ENCODE results near the gene COX7B2. TPM values are rescaled to one million over a fixed set of nuclear protein-coding genes. Genes with fewer than 3 reads are reported as not detected.

Gene COX7B2
- total and polyA plus RNA-seq, 2 of the 13 experiments (the other 11 are each of a cell fraction or from before 2014, with no cell fraction given): not detected

DNA sequence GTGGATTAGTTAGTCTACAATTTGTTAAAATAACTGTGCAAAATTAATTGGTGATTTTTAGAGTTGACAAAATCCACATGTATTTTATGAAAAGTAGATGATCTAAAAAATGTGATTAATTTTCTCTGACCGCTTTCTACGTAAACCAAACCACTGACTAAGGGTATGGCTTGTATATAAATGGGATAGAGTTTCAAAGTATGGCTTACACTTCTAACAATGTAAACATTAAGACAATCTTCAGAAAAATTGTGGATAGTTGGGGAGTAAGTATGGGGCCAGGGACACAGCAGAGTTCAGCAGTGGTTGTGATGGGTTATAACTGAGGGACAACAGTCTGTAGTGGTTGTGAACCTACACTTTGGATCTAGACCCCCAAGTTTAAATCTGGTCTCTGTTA is 44.5 kb upstream of the COX7B2 start:
- Histone ChIP-seq H3K79me2 (ENCODE audit: insufficient read depth, low read length) (no peaks in the 10 kb centered on the region), H3K4me1 (ENCODE audit: insufficient read depth, low read length) (no peaks in the 10 kb centered on the region), H3K4me3 (replicated peaks in 1 of 3; ENCODE audit: insufficient read depth in 1 of 3, low read depth in 2 of 3, low read length in 3 of 3) (no peak overlapping the region), H3K27me3 (ENCODE audit: control insufficient read depth in 1 of 2, insufficient read depth in 2 of 2, low read length in 2 of 2) (no peaks in the 10 kb centered on the region), H2AFZ (ENCODE audit: low read length) (no peak overlapping the region), H4K20me1 (ENCODE audit: insufficient read depth, low read length) (no peaks in the 10 kb centered on the region), H3K4me2 (ENCODE audit: low read depth, low read length) (no peak overlapping the region), H3K9ac (ENCODE audit: insufficient read depth, low read depth, low read length) (no peak overlapping the region), H3K27ac (ENCODE audit: extremely low read length, insufficient read depth, low read length) (no peak overlapping the region), H3K9me3 (ENCODE audit: low read length) (no peaks in the 10 kb centered on the region), H3K36me3 (replicated peaks in 1 of 2; ENCODE audit: control insufficient read depth in 1 of 2, insufficient read depth in 2 of 2, low read length in 2 of 2) (no peaks in the 10 kb centered on the region)
- BruUV-seq (replicated peaks): no TSS peak
- TF ChIP-seq ISX (CRISPR knock-in tag; conservative IDR thresholded peaks at IDR 0.05) (no peak), ZNF510 (CRISPR knock-in tag; IDR thresholded peaks at IDR 0.05; ENCODE audit: low read depth) (no peak), ONECUT2 (CRISPR knock-in tag; IDR thresholded peaks at IDR 0.05) (no peak)
- ChIA-PET POLR2A (no interaction called here), CTCF (ENCODE audit: low intra/inter-chr PET ratio, low total read pairs) (no interaction called here)
- DNase-seq (ENCODE audit: low spot score) (no peak), FAIRE-seq (no peak), ATAC-seq (no peak)
- in situ Hi-C loops (cut with HindIII; ENCODE audit: extremely low pct_ligation_motif_present, low pct_unique_long_range_greater_than_20kb): no loop called here
- WGBS (ENCODE audit: low lambda C conversion rate): 43% methylated on average over 2 of the region's 2 CpGs
- intact Hi-C loops (cut with micrococcal nuclease; ENCODE audit: unreplicated experiment): no loop called here

DNA sequence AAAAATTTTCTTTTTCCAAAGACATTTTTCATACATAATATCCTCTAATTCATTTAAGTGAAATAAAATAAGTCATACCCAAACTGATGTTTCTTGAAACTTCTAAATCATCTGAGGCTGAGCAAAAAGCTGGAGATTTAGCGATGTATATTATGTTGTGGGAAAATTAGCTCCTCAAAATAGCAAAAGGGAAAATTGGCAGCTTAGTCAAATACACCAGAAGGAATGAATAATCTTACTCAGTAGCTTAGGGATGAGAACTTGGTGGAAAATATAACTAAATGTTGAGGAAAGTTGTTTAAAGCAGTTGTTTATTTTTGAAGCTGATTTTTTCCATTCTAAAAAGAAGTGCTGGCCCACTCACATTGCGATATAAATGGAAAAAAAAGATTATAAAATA is 43.4 kb upstream of the COX7B2 start:
- ATAC-seq: no peak
- no peaks in the 10 kb centered on the region for H3K36me3 ChIP-seq (replicated peaks in 1 of 2; ENCODE audit: control insufficient read depth in 1 of 2, insufficient read depth in 2 of 2, low read length in 2 of 2)
- H3K9me3 ChIP-seq (ENCODE audit: low read length): no peaks in the 10 kb centered on the region
- 39% methylated on average over 2 of the region's 2 CpGs for WGBS (ENCODE audit: low lambda C conversion rate)
- H3K4me3 ChIP-seq (replicated peaks in 1 of 3; ENCODE audit: insufficient read depth in 1 of 3, low read depth in 2 of 3, low read length in 3 of 3): no peak overlapping the region
- TF ChIP-seq, protein P1, sequence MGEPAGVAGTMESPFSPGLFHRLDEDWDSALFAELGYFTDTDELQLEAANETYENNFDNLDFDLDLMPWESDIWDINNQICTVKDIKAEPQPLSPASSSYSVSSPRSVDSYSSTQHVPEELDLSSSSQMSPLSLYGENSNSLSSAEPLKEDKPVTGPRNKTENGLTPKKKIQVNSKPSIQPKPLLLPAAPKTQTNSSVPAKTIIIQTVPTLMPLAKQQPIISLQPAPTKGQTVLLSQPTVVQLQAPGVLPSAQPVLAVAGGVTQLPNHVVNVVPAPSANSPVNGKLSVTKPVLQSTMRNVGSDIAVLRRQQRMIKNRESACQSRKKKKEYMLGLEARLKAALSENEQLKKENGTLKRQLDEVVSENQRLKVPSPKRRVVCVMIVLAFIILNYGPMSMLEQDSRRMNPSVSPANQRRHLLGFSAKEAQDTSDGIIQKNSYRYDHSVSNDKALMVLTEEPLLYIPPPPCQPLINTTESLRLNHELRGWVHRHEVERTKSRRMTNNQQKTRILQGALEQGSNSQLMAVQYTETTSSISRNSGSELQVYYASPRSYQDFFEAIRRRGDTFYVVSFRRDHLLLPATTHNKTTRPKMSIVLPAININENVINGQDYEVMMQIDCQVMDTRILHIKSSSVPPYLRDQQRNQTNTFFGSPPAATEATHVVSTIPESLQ (CRISPR knock-in tag; conservative IDR thresholded peaks at IDR 0.05): no peak
- TF ChIP-seq ZNF747 (CRISPR knock-in tag; IDR thresholded peaks at IDR 0.05; ENCODE audit: borderline replicate concordance) (no peak), ZNF30 (CRISPR knock-in tag; IDR thresholded peaks at IDR 0.05) (no peak), SCMH1 (CRISPR knock-in tag; IDR thresholded peaks at IDR 0.05; ENCODE audit: borderline replicate concordance) (no peak)
- H3K9ac ChIP-seq (ENCODE audit: insufficient read depth, low read depth, low read length): no peak overlapping the region
- ChIA-PET CTCF (ENCODE audit: low intra/inter-chr PET ratio, low total read pairs) (no interaction called here), POLR2A (no interaction called here)
- H2AFZ ChIP-seq (ENCODE audit: low read length): no peak overlapping the region
- no peaks in the 10 kb centered on the region for H3K4me1 ChIP-seq (ENCODE audit: insufficient read depth, low read length)
- no peak overlapping the region for H3K27ac ChIP-seq (ENCODE audit: extremely low read length, insufficient read depth, low read length)
- DNase-seq (ENCODE audit: low spot score): no peak
- in situ Hi-C loops (cut with HindIII; ENCODE audit: extremely low pct_ligation_motif_present, low pct_unique_long_range_greater_than_20kb): no loop called here
- H3K79me2 ChIP-seq (ENCODE audit: insufficient read depth, low read length): no peaks in the 10 kb centered on the region
- no peak overlapping the region for H3K4me2 ChIP-seq (ENCODE audit: low read depth, low read length)
- BruUV-seq (replicated peaks): no TSS peak
- H3K27me3 ChIP-seq (ENCODE audit: control insufficient read depth in 1 of 2, insufficient read depth in 2 of 2, low read length in 2 of 2): no peaks in the 10 kb centered on the region
- H4K20me1 ChIP-seq (ENCODE audit: insufficient read depth, low read length): no peaks in the 10 kb centered on the region
- no peak for FAIRE-seq
- intact Hi-C loops (cut with micrococcal nuclease; ENCODE audit: unreplicated experiment): no loop called here

Data from HepG2 (cell line).